HG02678 (cell line): ENCODE measurements around the gene NOP9.
A peak's percentile ranks its signal among the peaks of the same experiment; 100 is the strongest.

Experiments used
- ATAC-seq: cut with Tn5 transposase; IDR thresholded peaks from one replicate; pipeline ENCODE4 v1.9.1; 2021; ENCODE audit warnings: mild to moderate bottlenecking, moderate library complexity; ENCODE audit not compliant: unreplicated experiment

The NOP9 gene

GRCh38 chr14:24280797-24281460, 18.7 kb upstream of the NOP9 start:
- ATAC-seq = no peak

- no peak for ATAC-seq
Measured at GRCh38 chr14:24281636-24282035, 18.0 kb upstream of the NOP9 start.

GRCh38 chr14:24282736-24283135, 16.9 kb upstream of the NOP9 start:
- no peak for ATAC-seq

GRCh38 chr14:24283796-24284460, 15.7 kb upstream of the NOP9 start:
- no peak for ATAC-seq

GRCh38 chr14:24284501-24285035, 15.1 kb upstream of the NOP9 start:
- ATAC-seq = no peak

GRCh38 chr14:24285351-24285750, 14.3 kb upstream of the NOP9 start:
- ATAC-seq = no peak

- ATAC-seq = no peak
Measured at GRCh38 chr14:24286996-24287395, 12.7 kb upstream of the NOP9 start.

GRCh38 chr14:24289649-24290280, 9.9 kb upstream of the NOP9 start:
- ATAC-seq = no peak

- no peak for ATAC-seq
Measured at GRCh38 chr14:24290746-24291145, 8.9 kb upstream of the NOP9 start.

- ATAC-seq = no peak
Measured at GRCh38 chr14:24291446-24292117, 8.1 kb upstream of the NOP9 start.

- no peak for ATAC-seq
Measured at GRCh38 chr14:24292118-24292807, 7.4 kb upstream of the NOP9 start.

GRCh38 chr14:24293525-24293924, 6.1 kb upstream of the NOP9 start:
- no peak for ATAC-seq

- peak; percentile 51 for ATAC-seq
Measured at GRCh38 chr14:24296341-24297157, 3.1 kb upstream of the NOP9 start.

GRCh38 chr14:24297190-24297964, 2.3 kb upstream of the NOP9 start:
- ATAC-seq = peak; percentile 21

GRCh38 chr14:24298892-24299254, 777 bp upstream of the NOP9 start:
- no peak for ATAC-seq

- ATAC-seq = no peak
Measured at GRCh38 chr14:24300326-24300980, 803 bp downstream of the NOP9 start.

- ATAC-seq = no peak
Measured at GRCh38 chr14:24304019-24304387, 4.4 kb downstream of the NOP9 start.

GRCh38 chr14:24307156-24307574, 7.5 kb downstream of the NOP9 start:
- no peak for ATAC-seq
